Measurements from ENCODE around the gene GNAQ. TPM values are rescaled to one million over a fixed set of nuclear protein-coding genes. Genes with fewer than 3 reads are reported as not detected.

The GNAQ gene
- total and polyA plus RNA-seq, 3 donors from 2014 or later, result 23.5 to 42.9 (median 39.4) TPM

DNA sequence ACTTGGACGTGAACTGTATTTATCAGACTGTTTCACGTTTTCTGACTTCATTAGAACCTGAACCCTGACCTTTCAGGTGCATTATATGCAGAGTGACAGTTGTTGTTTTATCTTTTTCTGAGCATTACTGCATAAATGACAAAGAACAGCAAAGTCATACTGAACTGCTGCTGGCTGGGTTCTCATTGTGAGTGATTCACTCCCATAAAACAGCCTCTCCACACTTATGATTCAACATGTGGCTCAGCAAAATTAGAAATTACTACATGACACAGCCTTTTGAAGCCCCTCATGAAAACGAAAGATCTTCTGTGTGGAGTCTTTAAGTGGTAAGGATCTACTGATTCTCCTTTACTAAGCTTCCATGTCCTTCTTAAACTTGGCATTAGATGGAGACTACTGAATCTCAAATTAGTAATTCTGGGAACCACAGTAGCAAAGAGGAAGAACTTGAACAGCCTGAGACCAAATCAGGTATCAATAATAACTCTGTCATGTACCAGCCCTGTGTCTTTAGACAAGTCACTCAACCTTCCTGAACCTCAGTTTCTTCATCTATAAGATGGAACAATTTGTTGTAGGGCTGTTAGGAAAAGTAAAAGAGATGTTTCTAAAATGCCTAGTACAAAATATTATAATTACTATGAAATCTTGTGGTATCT, 211.2 kb downstream of the GNAQ start:
- Histone ChIP-seq H3K4me3 (no peak overlapping the region), H3K36me3 (ENCODE audit: low read depth, missing control alignments) (no peaks in the 10 kb centered on the region), H3K9me3 (no peaks in the 10 kb centered on the region), H3K4me1 (peaks cover 7% of the 10 kb centered on the region), H3K27ac (no peak overlapping the region), H3K27me3 (no peaks in the 10 kb centered on the region)
- no peak for DNase-seq
- no peak for TF ChIP-seq POLR2A (IDR thresholded peaks at IDR 0.05)
- TF ChIP-seq, protein P1, sequence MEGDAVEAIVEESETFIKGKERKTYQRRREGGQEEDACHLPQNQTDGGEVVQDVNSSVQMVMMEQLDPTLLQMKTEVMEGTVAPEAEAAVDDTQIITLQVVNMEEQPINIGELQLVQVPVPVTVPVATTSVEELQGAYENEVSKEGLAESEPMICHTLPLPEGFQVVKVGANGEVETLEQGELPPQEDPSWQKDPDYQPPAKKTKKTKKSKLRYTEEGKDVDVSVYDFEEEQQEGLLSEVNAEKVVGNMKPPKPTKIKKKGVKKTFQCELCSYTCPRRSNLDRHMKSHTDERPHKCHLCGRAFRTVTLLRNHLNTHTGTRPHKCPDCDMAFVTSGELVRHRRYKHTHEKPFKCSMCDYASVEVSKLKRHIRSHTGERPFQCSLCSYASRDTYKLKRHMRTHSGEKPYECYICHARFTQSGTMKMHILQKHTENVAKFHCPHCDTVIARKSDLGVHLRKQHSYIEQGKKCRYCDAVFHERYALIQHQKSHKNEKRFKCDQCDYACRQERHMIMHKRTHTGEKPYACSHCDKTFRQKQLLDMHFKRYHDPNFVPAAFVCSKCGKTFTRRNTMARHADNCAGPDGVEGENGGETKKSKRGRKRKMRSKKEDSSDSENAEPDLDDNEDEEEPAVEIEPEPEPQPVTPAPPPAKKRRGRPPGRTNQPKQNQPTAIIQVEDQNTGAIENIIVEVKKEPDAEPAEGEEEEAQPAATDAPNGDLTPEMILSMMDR (IDR thresholded peaks at IDR 0.05), result no peak
- intact Hi-C loops (cut with DNase I; ENCODE audit: low total_unique reads), result no loop called here
- 65 to 68% methylated on average over 3 of the region's 3 CpGs for WGBS, 2 donors

DNA sequence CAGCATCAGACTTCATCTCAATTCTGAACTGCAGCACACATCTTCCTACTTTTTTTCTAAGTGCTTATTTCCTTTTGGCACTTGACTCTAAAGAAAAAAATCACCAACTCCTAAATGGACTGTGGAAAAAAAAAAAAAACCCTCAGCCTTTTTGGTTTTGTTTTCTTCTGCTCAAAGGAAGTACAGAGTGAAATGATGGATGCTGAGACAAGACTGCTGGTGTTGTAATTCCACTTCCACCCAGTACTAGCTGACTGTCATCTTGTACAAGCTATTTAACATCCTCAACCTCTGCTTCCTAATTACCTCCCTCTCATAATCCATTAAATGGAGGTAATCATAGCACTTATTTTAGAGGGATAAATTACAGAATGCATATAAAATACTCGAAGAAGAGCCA, 212.0 kb downstream of the GNAQ start:
- no peak for TF ChIP-seq POLR2A (IDR thresholded peaks at IDR 0.05)
- TF ChIP-seq, protein P1 (IDR thresholded peaks at IDR 0.05), result no peak
- Histone ChIP-seq H3K27ac (no peak overlapping the region), H3K9me3 (no peaks in the 10 kb centered on the region), H3K4me3 (no peak overlapping the region), H3K4me1 (peaks cover 7% of the 10 kb centered on the region), H3K36me3 (ENCODE audit: low read depth, missing control alignments) (no peaks in the 10 kb centered on the region), H3K27me3 (no peaks in the 10 kb centered on the region)
- 63% methylated on average over 1 of the region's 1 CpG for WGBS, 2 donors
- intact Hi-C loops (cut with DNase I; ENCODE audit: low total_unique reads), result no loop called here
- no peak for DNase-seq

DNA sequence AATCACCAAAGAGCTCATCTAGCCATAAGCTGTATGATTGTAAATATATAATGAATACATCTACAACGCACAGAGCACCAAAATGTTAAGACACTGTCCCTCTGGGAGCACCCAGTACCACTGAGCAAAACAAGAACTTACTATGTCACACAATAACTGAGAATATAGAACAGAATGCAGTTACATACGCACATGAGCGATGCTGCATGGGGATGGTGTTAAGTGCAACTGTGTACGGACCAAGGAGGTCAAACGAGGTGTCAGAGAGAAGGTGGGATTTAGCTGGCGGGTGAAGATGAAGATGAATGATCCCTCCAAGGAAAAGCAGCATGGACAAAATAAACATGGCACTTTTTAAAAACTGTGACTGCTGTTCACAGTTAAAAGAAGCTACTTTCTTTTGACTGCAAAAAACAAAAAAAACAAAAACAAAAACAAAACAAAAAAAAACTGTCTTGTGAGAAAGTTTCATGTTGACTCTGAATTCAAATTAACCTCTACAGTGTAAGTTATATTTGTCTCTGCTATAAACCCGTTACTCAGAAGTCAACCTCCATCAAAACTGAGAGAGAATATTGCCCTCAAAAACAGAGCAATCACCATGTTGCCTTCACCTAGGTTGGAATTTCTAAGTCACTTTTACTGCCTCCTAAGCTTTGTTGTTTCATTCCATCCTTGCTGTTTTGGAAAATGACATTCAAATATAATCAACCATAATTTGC, 213.9 kb downstream of the GNAQ start:
- intact Hi-C loops (cut with DNase I; ENCODE audit: low total_unique reads), result no loop called here
- no peaks in the 10 kb centered on the region for H3K27me3 ChIP-seq

DNA sequence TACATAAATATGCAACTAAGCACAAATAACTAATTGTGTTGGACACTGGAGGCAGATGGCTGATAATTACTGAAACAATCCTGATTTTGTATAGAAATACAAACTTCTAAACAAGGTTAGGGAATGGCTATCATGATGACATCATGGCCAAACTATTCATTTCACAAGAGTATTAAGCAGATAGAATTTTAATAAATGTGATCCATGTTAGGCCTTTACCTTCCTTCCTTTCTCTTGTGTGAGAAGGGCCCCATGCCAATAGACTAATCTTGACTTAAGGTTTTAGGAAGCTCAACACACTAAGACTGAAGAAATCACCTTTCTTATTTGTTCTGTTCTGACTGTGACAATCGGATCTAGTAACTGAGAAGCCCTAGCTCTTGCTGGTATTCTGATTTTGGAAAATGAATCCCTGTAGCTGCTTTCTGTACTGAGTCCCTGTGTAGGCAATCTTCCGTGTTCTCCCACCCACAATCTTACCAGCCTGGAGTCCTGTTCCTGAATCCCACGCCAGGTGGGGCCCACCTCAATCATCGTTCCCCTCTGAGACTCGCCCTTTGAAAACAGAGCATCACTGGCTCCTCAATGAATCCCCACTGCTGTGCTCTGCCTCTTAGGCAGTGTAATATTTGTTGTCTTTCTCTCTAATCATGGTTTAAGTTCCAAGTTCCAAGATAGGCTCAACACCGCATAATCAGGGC, 214.8 kb downstream of the GNAQ start:
- no peak overlapping the region for H3K27ac ChIP-seq
- H3K4me3 ChIP-seq, result no peak overlapping the region
- H3K9me3 ChIP-seq, result no peaks in the 10 kb centered on the region
- peaks cover 4% of the 10 kb centered on the region for H3K4me1 ChIP-seq
- H3K27me3 ChIP-seq, result no peaks in the 10 kb centered on the region
- H3K36me3 ChIP-seq (ENCODE audit: low read depth, missing control alignments), result no peaks in the 10 kb centered on the region
- WGBS, 2 donors, result 94 to 97% methylated on average over 6 of the region's 6 CpGs
- DNase-seq, result no peak
- TF ChIP-seq, protein P1 (IDR thresholded peaks at IDR 0.05), result no peak
- no peak for TF ChIP-seq POLR2A (IDR thresholded peaks at IDR 0.05)
- intact Hi-C loops (cut with DNase I; ENCODE audit: low total_unique reads), result no loop called here

More for the DNA sequence above, 213.9 kb downstream of the GNAQ start:
- H3K36me3 ChIP-seq (ENCODE audit: low read depth, missing control alignments), result no peaks in the 10 kb centered on the region
- peaks cover 7% of the 10 kb centered on the region for H3K4me1 ChIP-seq
- no peak overlapping the region for H3K27ac ChIP-seq
- 89 to 95% methylated on average over 7 of the region's 7 CpGs for WGBS, 2 donors
- H3K9me3 ChIP-seq, result no peaks in the 10 kb centered on the region
- no peak overlapping the region for H3K4me3 ChIP-seq
- no peak for DNase-seq
- TF ChIP-seq POLR2A (IDR thresholded peaks at IDR 0.05), result no peak
- TF ChIP-seq, protein P1 (IDR thresholded peaks at IDR 0.05), result no peak

Measured in testis (tissue), 3 donors.